ENCODE measurements around the gene CAMK2D. TPM values are rescaled to one million over a fixed set of nuclear protein-coding genes. Genes with fewer than 3 reads are reported as not detected.

Gene CAMK2D
- total and polyA plus RNA-seq, 8 donors: 8.8 to 155 (median 64.5) TPM

GRCh38 chr4:113541933-113542332, 219.6 kb downstream of the CAMK2D start:
- intact Hi-C loops (cut with DNase I; ENCODE audit: low total_unique reads): no loop called here
- H3K27ac ChIP-seq: no peak overlapping the region
- no peaks in the 10 kb centered on the region for H3K27me3 ChIP-seq
- H3K4me1 ChIP-seq: peaks cover 0 to 22% (median 6%) of the 10 kb centered on the region in 4 donors
- no peaks in the 10 kb centered on the region for H3K9me3 ChIP-seq
- H3K4me3 ChIP-seq: no peak overlapping the region
- no peak for TF ChIP-seq POLR2AphosphoS5 (IDR thresholded peaks at IDR 0.05)
- no peak for TF ChIP-seq CTCF (IDR thresholded peaks at IDR 0.05)
- no peak for TF ChIP-seq POLR2A (IDR thresholded peaks at IDR 0.05)
- TF ChIP-seq EP300 (IDR thresholded peaks at IDR 0.05): no peak
- DNase-seq: no peak
- H3K36me3 ChIP-seq: peaks cover 0 to 4% (median 0%) of the 10 kb centered on the region in 4 donors

GRCh38 chr4:113540859-113541258, 220.7 kb downstream of the CAMK2D start:
- Histone ChIP-seq H3K9me3 (no peaks in the 10 kb centered on the region), H3K36me3 (peaks cover 0 to 4% (median 0%) of the 10 kb centered on the region in 4 donors), H3K27me3 (no peaks in the 10 kb centered on the region), H3K27ac (no peak overlapping the region), H3K4me1 (peaks cover 0 to 22% (median 10%) of the 10 kb centered on the region in 4 donors), H3K4me3 (no peak overlapping the region)
- TF ChIP-seq POLR2AphosphoS5 (IDR thresholded peaks at IDR 0.05): no peak
- intact Hi-C loops (cut with DNase I; ENCODE audit: low total_unique reads): no loop called here
- DNase-seq: peak in 1 of 2 donors; percentile 64
- 56 to 81% (median 75%) methylated on average over 1 of the region's 1 CpG for WGBS, 5 donors

- Histone ChIP-seq H3K36me3 (peaks cover 0 to 4% (median 0%) of the 10 kb centered on the region in 4 donors), H3K27me3 (no peaks in the 10 kb centered on the region), H3K4me1 (peaks cover 0 to 22% (median 10%) of the 10 kb centered on the region in 4 donors), H3K9me3 (no peaks in the 10 kb centered on the region), H3K27ac (no peak overlapping the region), H3K4me3 (no peak overlapping the region)
- DNase-seq: no peak
- WGBS, 5 donors: 37 to 53% (median 44%) methylated on average over 3 of the region's 3 CpGs
- intact Hi-C loops (cut with DNase I; ENCODE audit: low total_unique reads): no loop called here
- TF ChIP-seq POLR2A (IDR thresholded peaks at IDR 0.05): no peak
- no peak for TF ChIP-seq CTCF (IDR thresholded peaks at IDR 0.05)
- TF ChIP-seq EP300 (IDR thresholded peaks at IDR 0.05): no peak
- TF ChIP-seq POLR2AphosphoS5 (IDR thresholded peaks at IDR 0.05): no peak
Observed at GRCh38 chr4:113539408-113539807, 222.1 kb downstream of the CAMK2D start.

GRCh38 chr4:113537628-113538027, 223.9 kb downstream of the CAMK2D start:
- no peaks in the 10 kb centered on the region for H3K27me3 ChIP-seq
- no peaks in the 10 kb centered on the region for H3K9me3 ChIP-seq
- WGBS, 5 donors: 49 to 72% (median 58%) methylated on average over 1 of the region's 1 CpG
- H3K4me3 ChIP-seq: no peak overlapping the region
- TF ChIP-seq POLR2A (IDR thresholded peaks at IDR 0.05) (no peak), CTCF (IDR thresholded peaks at IDR 0.05) (no peak), POLR2AphosphoS5 (IDR thresholded peaks at IDR 0.05) (no peak), EP300 (IDR thresholded peaks at IDR 0.05) (no peak)
- intact Hi-C loops (cut with DNase I; ENCODE audit: low total_unique reads): no loop called here
- H3K4me1 ChIP-seq: peaks cover 0 to 22% (median 10%) of the 10 kb centered on the region in 4 donors
- H3K27ac ChIP-seq: peak overlapping the region in 3 of 5 donors; percentile 0 to 17 (median 5)
- DNase-seq: peak in 1 of 2 donors; percentile 53
- H3K36me3 ChIP-seq: no peaks in the 10 kb centered on the region

- intact Hi-C loops (cut with DNase I; ENCODE audit: low total_unique reads): no loop called here
- H3K27ac ChIP-seq: peak overlapping the region in 3 of 5 donors; percentile 0 to 17 (median 5)
- H3K4me3 ChIP-seq: no peak overlapping the region
- H3K4me1 ChIP-seq: peaks cover 0 to 22% (median 10%) of the 10 kb centered on the region in 4 donors
- 65 to 83% (median 77%) methylated on average over 2 of the region's 2 CpGs for WGBS, 5 donors
- no peaks in the 10 kb centered on the region for H3K9me3 ChIP-seq
- TF ChIP-seq POLR2A (IDR thresholded peaks at IDR 0.05) (no peak), EP300 (IDR thresholded peaks at IDR 0.05) (no peak), POLR2AphosphoS5 (IDR thresholded peaks at IDR 0.05) (no peak), CTCF (IDR thresholded peaks at IDR 0.05) (no peak)
- peak in 1 of 2 donors; percentile 29 for DNase-seq
- no peaks in the 10 kb centered on the region for H3K27me3 ChIP-seq
- H3K36me3 ChIP-seq: no peaks in the 10 kb centered on the region
Observed at GRCh38 chr4:113537203-113537602, 224.3 kb downstream of the CAMK2D start.

All from stomach (tissue), 9 donors.